Activated T-helper 1 cell treated with Interleukin-2 at 50 U/mL for 16 hours (primary cell): ENCODE measurements around the gene ACSF3.

ENCODE experiments used
- DNase-seq: peaks from one replicate; pipeline ENCODE4 v3.0.0-alpha.2; 2020; ENCODE audit warnings: low read depth

Gene ACSF3

DNA sequence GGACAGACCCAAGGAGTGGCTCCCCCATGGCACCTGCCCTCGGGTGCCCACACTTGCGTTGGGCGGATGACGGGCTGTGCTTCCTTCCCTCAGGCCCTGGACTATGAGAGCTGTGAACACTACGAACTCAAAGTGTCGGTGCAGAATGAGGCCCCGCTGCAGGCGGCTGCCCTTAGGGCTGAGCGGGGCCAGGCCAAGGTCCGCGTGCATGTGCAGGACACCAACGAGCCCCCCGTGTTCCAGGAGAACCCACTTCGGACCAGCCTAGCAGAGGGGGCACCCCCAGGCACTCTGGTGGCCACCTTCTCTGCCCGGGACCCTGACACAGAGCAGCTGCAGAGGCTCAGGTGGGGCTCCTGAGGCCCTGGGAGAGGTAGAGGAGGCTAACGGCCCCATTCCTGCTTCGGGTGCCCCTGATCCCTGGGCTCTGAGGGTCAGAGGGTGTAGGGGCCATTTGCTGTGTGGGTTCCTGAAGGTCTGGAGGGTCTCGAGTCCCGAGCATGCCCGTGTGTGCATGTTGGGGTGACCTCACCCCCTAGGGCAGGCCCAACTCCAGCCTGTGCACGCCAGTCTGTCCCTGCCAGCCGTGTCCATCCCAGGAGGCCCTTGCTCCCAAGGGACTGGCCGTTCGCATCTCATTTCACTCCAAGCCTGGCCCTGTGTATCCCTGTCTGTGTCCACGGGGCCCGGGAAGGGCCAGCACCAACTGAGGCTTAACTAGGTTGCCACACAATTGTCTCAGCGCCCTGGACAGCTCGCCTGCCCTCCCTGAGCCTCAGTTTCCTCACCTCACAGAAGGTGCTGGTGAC is 96.7 kb downstream of the ACSF3 start:
- no peak for DNase-seq

DNA sequence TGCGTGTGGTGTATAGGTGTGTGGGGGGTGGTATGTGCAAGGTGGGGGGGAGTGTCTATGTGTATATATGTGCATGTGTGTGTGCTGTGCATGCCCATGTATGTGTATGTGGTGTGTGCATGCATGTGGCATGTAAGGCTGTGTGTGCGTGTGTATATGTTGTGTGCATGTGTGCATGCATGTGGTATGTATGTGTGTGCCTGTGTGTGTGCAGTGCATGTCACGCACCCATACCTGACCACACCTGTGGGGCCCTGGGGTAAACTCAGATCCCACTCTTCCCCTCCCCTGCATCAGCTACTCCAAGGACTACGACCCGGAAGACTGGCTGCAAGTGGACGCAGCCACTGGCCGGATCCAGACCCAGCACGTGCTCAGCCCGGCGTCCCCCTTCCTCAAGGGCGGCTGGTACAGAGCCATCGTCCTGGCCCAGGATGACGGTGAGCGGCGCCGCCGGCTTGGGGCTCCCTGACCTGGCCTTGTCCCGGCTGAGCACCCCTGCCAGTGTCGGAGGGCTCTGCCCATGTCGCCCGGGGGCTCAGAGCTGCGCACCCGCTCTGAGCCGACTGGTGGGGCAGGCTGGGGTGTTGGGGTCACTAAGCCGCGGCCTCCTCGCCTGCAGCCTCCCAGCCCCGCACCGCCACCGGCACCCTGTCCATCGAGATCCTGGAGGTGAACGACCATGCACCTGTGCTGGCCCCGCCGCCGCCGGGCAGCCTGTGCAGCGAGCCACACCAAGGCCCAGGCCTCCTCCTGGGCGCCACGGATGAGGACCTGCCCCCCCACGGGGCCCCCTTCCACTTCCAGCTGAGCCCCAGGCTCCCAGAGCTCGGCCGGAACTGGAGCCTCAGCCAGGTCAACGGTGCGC is 97.6 kb downstream of the ACSF3 start:
- DNase-seq = no peak

DNA sequence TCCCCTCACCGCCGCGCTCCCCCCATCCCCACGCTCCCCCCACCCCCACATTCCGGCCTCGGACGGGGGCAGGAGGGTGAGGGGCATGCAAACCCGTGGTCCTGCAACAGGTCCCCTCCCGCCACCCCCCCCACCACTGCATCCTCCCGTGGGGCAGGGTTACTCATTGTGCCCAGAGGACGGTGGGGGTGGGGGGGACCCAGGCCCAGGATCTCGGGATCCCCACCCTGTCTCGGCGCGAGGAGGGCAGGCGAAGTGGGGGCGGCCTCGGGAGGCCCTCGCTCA is 98.2 kb downstream of the ACSF3 start:
- DNase-seq = no peak

DNA sequence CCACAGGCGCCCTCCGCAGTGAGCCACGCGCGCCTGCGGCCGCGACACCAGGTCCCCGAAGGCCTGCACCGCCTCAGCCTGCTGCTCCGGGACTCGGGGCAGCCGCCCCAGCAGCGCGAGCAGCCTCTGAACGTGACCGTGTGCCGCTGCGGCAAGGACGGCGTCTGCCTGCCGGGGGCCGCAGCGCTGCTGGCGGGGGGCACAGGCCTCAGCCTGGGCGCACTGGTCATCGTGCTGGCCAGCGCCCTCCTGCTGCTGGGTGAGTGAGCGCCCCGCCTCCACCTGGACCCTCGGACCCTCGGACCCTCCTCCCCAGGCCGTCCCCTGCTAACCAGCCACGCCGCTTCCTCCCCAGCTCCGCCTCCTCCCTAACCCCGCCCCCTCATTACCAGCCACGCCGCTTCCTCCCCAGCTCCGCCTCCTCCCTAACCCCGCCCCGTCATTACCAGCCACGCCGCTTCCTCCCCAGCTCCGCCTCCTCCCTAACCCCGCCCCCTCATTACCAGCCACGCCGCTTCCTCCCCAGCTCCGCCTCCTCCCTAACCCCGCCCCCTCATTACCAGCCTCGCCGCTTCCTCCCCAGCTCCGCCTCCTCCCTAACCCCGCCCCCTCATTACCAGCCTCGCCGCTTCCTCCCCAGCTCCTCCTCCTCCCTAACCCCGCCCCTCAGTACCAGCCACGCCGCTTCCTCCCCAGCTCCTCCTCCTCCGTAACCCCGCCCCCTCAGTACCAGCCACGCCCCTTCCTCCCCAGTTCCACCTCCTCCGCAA is 98.7 kb downstream of the ACSF3 start:
- DNase-seq = peak; percentile 63

DNA sequence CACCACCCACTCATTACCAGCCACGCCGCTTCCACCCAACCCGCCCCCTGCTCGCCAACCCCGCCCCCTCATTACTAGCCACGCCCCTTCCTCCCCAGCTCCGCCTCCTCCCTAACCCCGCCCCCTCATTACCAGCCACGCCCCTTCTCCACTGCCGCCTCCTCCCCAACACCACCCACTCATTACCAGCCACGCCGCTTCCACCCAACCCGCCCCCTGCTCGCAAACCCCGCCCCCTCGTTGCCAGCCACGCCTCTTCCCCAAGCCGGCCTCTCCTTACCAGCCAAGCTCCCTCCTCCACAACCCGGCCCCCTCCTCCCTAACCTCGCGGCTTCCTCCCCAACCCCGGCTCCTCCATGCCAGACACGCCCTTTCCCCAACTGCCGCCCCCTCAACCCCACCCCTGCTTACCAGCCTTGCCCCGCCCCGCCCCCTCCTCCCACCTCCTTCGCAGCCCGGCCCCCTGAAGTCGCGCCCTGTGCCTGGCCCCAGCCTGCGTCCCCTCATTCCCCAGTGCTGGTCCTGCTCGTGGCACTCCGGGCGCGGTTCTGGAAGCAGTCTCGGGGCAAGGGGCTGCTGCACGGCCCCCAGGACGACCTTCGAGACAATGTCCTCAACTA is 99.4 kb downstream of the ACSF3 start:
- DNase-seq = no peak

DNA sequence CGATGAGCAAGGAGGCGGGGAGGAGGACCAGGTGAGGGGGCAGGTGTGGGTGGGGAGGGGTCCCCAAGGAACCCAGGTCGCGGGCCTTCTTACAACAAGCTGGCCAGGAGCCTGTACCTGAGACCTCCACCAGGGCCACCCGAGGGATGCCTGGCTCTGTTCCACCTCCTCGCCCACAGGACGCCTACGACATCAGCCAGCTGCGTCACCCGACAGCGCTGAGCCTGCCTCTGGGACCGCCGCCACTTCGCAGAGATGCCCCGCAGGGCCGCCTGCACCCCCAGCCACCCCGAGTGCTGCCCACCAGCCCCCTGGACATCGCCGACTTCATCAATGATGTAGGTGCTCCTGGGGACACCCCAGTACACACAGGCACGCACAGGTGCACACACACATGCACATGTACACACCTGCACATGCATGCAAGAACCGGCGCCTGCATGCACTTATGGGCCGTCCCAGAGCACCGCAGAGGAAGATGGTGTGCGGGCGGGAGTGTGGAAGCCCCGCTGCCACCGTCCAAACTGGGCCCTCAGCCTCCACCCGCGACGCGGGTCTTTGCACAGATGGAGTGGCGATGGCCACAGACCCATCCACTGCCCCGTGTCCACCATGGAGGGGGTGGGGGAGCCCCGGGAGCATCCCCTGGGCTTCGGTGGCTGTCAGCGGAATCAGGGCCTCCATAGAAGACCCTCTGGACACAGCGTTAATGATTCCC is 100.1 kb downstream of the ACSF3 start:
- no peak for DNase-seq

DNA sequence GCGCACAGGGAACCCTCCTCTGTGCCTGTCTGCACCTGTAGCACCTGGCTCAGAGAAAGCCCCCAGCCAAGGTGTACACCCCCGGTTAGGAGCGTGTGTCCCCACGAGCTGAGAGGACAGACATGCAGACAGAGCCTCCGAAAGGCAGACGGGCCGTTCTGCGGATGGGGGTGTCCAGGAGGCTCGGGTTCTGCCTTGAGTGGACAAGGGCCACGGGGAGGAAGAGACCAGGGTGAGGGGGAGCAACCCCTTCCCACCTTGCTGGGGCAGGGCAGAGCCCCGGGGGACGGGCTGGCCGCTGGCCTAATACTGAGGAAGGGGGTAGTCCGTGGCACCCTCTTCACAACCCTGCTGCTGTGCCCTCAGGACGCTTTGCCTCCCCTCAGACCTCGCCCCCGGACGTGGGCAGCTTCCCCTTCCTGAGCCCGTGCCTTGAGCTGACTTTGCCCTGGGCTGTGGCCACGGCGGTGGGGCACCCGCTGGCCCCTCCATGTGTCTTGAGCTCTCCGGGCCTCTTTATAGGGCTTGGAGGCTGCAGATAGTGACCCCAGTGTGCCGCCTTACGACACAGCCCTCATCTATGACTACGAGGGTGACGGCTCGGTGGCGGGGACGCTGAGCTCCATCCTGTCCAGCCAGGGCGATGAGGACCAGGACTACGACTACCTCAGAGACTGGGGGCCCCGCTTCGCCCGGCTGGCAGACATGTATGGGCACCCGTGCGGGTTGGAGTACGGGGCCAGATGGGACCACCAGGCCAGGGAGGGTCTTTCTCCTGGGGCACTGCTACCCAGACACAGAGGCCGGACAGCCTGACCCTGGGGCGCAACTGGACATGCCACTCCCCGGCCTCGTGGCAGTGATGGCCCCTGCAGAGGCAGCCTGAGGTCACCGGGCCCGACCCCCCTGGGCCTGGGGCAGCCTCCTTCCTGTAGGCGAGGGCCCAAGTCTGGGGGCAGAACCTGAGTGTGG is 101.0 kb downstream of the ACSF3 start:
- no peak for DNase-seq

DNA sequence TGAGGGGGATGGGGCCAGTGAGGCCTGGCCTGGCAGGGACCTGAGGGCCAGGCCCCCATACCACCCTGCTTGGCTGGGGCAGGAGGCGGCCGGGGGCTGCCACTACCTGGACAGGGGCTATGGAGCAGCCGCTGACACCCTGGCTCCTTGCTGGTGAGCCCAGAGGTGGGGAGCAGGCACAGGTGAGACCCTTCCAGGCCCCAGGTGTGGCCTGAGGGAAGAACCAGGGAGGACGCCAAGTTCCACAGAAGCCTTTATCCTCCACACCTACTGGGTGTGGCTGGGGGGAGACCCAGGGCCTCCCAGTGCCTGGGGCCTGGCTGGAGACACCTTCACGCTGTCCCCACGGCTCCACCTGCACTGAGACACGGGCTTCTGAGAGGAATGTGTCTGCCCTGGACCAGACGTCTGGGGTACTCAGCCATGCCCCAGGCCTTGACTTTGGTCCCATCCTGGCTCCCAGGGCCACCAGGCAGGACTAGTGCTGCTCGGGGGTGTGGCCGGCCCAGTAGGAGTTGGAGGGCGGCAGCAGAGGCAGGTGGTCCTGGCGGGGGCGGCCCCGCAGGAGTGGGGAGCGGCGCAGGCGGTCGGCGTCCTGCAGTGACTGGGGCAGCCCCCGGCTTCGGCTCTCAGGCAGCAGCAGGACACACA is 102.0 kb downstream of the ACSF3 start:
- DNase-seq = no peak

DNA sequence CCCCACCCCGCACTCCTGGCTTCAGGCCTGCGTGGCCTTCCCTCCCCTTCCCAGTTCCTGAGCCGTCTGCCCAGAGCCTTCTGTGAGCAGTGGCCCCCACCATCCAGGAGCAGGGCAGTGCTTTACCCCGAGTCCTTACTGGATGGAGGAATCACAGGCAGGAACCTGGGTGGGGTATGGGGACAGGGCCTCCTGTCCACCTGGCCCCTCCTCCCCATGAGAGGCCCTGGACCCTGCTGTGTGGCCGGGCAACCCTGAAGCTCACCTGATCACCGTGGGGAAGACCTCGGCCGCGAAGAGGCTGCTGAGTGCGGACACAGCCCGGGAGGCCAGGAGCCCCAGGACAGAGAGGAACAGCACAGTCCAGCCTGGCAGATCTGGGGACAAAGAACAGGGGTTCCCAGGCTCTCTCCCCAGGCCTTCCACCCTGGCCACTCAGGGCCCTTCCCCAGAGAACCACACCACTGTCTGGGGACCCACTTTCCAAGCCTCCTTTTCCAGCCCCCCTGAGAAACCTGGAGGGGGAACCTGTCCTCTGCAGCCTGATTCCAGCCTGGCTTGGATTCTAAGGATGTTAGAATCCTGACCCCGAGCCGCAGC is 103.5 kb downstream of the ACSF3 start:
- DNase-seq = no peak

DNA sequence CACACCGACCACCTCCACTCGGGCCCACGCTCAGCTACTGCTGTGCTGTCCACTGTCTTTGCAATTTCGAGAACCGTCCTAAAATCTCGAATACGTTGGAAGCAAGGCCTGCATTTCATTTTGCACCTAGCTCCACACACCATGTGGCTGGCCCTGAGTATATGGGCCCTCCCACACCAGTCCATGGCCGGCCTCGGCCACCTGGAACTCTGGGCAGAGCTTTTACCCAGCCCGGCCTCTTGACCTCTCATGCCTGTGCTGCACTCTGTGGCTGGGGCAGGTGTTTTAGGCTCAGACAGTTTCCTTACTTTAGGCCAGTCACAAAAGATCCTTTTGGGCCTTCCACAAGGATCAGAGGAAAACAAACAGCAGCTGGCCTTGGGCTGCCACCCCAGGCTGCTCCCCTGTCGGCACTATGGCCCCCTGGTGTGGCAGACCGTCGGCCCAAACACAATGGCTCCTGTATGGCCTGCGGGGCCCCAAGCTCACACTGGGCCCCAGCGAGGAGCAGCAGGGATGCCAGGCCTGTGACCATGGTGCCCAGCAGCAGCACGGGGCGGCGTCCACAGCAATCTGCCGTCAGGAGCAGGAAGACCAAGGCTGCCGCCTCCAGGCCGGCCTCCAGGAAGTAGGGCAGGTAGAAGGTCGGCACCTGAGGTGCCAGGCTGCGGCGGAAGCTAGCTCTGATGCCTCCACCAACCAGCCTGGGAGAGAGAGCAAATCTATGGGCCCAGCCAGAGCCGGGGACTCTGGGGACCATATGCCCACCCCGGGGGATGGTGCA is 104.2 kb downstream of the ACSF3 start:
- DNase-seq = no peak

DNA sequence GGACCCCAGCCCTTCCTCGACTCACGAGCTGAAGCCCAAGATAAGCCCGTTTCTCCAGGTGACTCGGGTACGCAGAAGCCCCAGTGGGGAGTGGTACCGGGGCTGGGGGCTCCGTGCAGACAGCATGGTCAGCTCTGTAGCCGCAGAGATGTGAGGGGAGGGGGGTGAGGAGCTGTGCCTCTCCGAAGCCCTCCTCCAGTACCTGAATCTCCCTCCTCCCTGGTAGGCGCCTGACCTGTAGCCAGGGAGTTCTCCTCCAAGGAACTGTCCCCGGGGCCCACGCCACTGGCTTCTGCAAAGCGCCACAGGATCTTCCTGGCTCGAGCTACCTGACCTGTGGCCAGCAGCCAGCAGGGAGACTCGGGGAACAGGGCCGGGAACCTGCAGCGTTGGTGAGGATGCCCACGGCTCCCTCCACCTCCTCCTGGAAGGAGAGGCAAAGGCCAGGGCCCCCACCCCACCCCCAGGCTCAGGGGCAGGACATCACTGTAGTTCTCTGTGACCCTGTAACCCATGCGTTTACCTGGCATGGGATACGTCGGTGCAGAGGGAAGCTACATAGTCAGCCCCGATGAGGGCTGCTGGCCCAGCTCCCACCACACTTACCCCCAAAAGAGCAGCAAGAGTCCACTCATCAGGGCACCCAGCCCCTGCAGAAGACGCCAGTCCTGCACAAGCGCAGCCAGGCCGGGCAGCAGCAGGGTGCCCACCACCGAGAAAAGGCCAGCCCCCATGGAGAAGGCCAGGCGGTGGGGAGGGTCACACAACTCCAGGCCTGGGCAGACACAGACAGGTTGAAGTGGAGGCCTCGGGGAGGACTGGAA is 105.0 kb downstream of the ACSF3 start:
- no peak for DNase-seq

DNA sequence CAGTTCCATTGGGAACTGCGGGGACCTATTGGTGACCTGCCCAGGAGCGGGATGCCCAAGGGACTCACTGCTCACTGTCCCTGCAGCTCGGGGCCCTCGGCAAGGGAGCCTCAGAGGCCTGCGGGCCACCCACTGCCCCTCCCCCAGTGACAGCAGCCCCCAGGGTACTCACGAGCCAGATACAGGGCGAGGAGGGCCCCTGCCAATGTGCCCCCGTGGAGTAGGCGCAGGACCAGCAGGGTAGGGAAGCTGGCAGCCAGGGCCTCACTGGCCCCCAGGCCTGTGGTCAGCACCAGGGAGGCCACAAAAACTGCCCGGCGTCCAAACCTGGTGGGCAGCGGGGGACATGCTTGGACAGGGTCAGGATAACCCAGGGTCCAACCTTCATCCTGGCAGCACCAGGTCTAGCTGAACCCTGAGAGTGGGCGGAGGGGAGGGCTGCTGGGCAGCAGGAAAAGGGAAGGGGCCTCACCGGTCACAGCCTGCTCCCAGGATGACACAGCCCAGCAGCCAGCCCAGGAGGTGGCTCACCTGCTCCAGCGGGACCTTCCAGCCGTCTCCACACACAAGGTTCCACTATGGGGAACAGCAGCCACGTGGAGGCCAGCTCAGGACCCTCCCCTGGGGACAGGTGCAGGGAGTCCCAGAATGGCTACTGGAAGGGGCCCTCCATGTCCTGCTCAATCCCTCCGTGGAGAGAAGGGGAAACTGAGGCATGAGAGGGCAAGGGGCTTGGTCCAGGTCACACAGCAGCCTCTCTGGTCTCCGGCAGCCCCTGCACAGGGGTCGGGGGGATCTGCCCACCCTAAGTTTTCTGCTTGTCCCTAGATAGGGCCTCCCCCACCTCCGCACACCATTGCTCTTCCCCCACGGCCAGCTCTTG is 105.8 kb downstream of the ACSF3 start:
- DNase-seq = no peak

DNA sequence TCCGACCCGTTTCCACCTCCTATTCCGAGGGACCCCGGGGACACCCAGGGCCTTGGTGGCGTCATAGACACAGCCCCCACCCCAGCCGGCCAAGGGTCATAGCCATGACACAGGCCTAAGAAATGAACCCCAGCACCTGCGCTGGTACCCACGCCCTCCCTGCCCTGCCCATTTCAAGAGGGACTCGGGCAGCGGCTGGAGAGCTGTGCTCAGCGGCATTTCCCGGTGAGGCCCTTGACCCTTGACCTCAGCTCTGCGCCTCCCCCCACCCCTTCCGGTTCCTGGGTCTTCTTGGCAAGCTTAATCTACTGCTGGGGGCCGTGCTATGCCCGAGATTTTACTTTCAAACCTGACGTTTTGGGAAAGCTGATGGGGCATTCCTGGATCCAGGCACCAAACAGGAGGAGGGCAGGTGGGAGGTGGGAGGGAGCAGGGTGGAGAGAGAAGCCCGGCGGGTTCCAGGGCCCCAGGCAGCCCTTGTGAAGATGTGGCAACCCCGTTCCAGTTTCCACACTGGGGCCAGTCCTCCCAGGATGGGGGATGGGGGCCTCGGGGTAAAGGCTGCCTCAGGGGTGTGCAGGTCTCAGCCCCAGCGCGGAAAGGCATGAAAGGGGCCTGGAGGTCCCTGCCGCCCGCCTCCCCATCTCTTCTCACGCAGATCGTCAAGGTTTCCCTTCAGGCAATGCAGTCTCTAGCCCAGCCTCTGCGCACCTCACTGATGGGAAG is 106.6 kb downstream of the ACSF3 start, which contains the start of gene SLC22A31:
Gene SLC22A31, minus strand, starts transcription at position 414 of the 726 bp plus-strand sequence. Its CDS starts 36 bp downstream, at position 378.
- no peak for DNase-seq

DNA sequence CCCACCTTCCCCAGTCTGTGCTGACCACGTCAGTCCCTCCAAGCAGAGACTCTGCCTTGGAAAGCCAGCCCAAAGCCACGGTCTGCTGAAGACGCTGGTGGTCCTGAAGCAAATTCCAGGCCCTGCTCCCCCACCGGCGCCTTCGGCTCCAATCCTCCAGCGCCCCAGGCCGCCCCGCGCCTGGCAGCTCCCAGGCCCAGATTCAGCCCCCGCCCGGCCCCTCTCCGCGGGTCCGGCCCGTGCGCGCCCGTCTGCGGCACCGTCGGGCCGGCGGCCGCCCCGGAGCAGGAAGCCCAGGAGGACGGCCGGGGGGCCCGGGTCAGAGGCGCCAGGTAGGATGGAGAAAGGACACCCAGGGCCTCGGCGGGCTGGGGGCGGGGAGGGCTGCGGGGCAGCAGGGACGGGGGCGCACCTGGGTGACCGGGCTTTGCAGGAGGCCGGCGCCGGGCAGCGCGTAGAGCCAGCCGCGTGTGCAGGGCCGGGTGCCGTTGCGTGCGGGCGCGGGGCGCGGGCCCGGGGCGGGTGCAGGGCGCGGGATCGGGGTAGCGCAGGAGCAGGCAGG is 107.3 kb downstream of the ACSF3 start:
- DNase-seq = no peak
